ENCODE measurements around the gene CAMP. TPM values are rescaled to one million over a fixed set of nuclear protein-coding genes. Genes with fewer than 3 reads are reported as not detected.
A peak's percentile ranks its signal among the peaks of the same experiment; 100 is the strongest.

CAMP gene
- total and polyA plus RNA-seq, 12 donors = 0.17 to 0.67 (median 0.56) TPM; not detected in 9

- Histone ChIP-seq H3K36me3 (replicated peaks in 1 of 2) (no peaks in the 10 kb centered on the region), H3K4me3 (no peak overlapping the region), H3K9me3 (replicated peaks in 1 of 3) (no peaks in the 10 kb centered on the region), H3K4me1 (replicated peaks in 1 of 2) (peaks cover 30 to 36% of the 10 kb centered on the region in 2 donors), H3K27me3 (no peaks in the 10 kb centered on the region), H3K27ac (no peak overlapping the region)
- DNase-seq = no peak
- intact Hi-C loops (cut with DNase I) = no loop called here
- 92 to 100% (median 96%) methylated on average over 3 of the region's 3 CpGs for WGBS, 4 donors
- no peak for TF ChIP-seq CTCF (IDR thresholded peaks at IDR 0.05)
- TF ChIP-seq POLR2A (IDR thresholded peaks at IDR 0.05) = no peak
Measured at GRCh38 chr3:48214225-48214624, 9.1 kb upstream of the CAMP start.

- H3K36me3 ChIP-seq (replicated peaks in 1 of 2) = no peaks in the 10 kb centered on the region
- 59 to 86% (median 65%) methylated on average over 1 to 3 of the region's 3 CpGs for WGBS, 4 donors
- TF ChIP-seq POLR2A (IDR thresholded peaks at IDR 0.05) = no peak
- no peak for TF ChIP-seq CTCF (IDR thresholded peaks at IDR 0.05)
- H3K4me3 ChIP-seq = no peak overlapping the region
- H3K27ac ChIP-seq = peak overlapping the region in 3 of 5 donors; percentile 57 to 82 (median 65)
- H3K4me1 ChIP-seq (replicated peaks in 1 of 2) = peaks cover 30 to 36% of the 10 kb centered on the region in 2 donors
- H3K27me3 ChIP-seq = no peaks in the 10 kb centered on the region
- intact Hi-C loops (cut with DNase I) = no loop called here
- H3K9me3 ChIP-seq (replicated peaks in 1 of 3) = no peaks in the 10 kb centered on the region
- DNase-seq = peak in 6 of 7 donors; percentile 32 to 68 (median 60)
Measured at GRCh38 chr3:48215019-48215418, 8.3 kb upstream of the CAMP start.

- WGBS, 4 donors = 6 to 26% (median 22%) methylated on average over 2 to 4 of the region's 4 CpGs
- Histone ChIP-seq H3K4me3 (no peak overlapping the region), H3K4me1 (replicated peaks in 1 of 2) (peaks cover 30 to 36% of the 10 kb centered on the region in 2 donors), H3K36me3 (replicated peaks in 1 of 2) (no peaks in the 10 kb centered on the region), H3K27me3 (no peaks in the 10 kb centered on the region), H3K27ac (peak overlapping the region in 3 of 5 donors; percentile 57 to 82 (median 65)), H3K9me3 (replicated peaks in 1 of 3) (no peaks in the 10 kb centered on the region)
- DNase-seq = peak; percentile 51 to 68 (median 60)
- intact Hi-C loops (cut with DNase I) = no loop called here
- TF ChIP-seq POLR2A (IDR thresholded peaks at IDR 0.05) (peak in 1 of 2 donors; percentile 26), CTCF (IDR thresholded peaks at IDR 0.05) (no peak)
Measured at GRCh38 chr3:48215466-48215865, 7.8 kb upstream of the CAMP start.

- 45 to 71% (median 57%) methylated on average over 4 to 5 of the region's 5 CpGs for WGBS, 4 donors
- Histone ChIP-seq H3K27me3 (no peaks in the 10 kb centered on the region), H3K4me3 (no peak overlapping the region), H3K36me3 (replicated peaks in 1 of 2) (no peaks in the 10 kb centered on the region), H3K4me1 (replicated peaks in 1 of 2) (peaks cover 30 to 36% of the 10 kb centered on the region in 2 donors), H3K9me3 (replicated peaks in 1 of 3) (no peaks in the 10 kb centered on the region), H3K27ac (peak overlapping the region in 3 of 5 donors; percentile 57 to 82 (median 65))
- DNase-seq = peak in 6 of 7 donors; percentile 30 to 78 (median 70)
- intact Hi-C loops (cut with DNase I) = no loop called here
- TF ChIP-seq CTCF (IDR thresholded peaks at IDR 0.05) (no peak), POLR2A (IDR thresholded peaks at IDR 0.05) (no peak)
Measured at GRCh38 chr3:48215876-48216275, 7.4 kb upstream of the CAMP start.

All from adrenal gland (tissue), 12 donors.